Activated naive CD4-positive, alpha-beta T cell treated with anti-CD3 and anti-CD28 coated beads for 36 hours (primary cell): ENCODE measurements around the gene LRRC49. TPM values are rescaled to one million over a fixed set of nuclear protein-coding genes. Genes with fewer than 3 reads are reported as not detected.
A peak's percentile ranks its signal among the peaks of the same experiment; 100 is the strongest.

ENCODE experiments used
- CTCF ChIA-PET: fragments of 350-600 bp; sonication (Branson Sonifier 250); formaldehyde crosslinking; loops from one replicate; lab custom pipeline; 2021; ENCODE audit warnings: antibody characterized with exemption; lab: Charles Lee
- DNase-seq: peaks from one replicate; pipeline ENCODE4 v3.0.0-alpha.2; 2020
- H3K27ac Mint-ChIP-seq: one replicate; pipeline ENCODE4 v1.8.0; 2021; ENCODE audit warnings: mild to moderate bottlenecking, mixed read lengths
- H3K27me3 Mint-ChIP-seq: one replicate; pipeline ENCODE4 v1.8.0; 2021; ENCODE audit warnings: low read depth, mixed read lengths
- H3K36me3 Mint-ChIP-seq: one replicate; pipeline ENCODE4 v1.8.0; 2021; ENCODE audit warnings: low read depth, mixed read lengths
- H3K4me1 Mint-ChIP-seq: one replicate; pipeline ENCODE4 v1.8.0; 2021; ENCODE audit warnings: low read depth, mixed read lengths
- H3K4me3 Mint-ChIP-seq: one replicate; pipeline ENCODE4 v1.8.0; 2021; ENCODE audit warnings: mild to moderate bottlenecking, moderate library complexity, mixed read lengths
- H3K9me3 Mint-ChIP-seq: one replicate; pipeline ENCODE4 v1.8.0; 2021; ENCODE audit warnings: mixed read lengths
- intact Hi-C: fragments of 100-400 bp; cut with micrococcal nuclease; formaldehyde crosslinking; loops from one replicate; pipeline ENCODE4 v1.15.1; 2023
- total RNA-seq, 2 experiments: library from RNA; stranded (reverse); gene quantifications; one replicate each; pipeline ENCODE4 v1.2.3, GENCODE V29; 2021

The LRRC49 gene
- total RNA-seq, result not detected

DNA sequence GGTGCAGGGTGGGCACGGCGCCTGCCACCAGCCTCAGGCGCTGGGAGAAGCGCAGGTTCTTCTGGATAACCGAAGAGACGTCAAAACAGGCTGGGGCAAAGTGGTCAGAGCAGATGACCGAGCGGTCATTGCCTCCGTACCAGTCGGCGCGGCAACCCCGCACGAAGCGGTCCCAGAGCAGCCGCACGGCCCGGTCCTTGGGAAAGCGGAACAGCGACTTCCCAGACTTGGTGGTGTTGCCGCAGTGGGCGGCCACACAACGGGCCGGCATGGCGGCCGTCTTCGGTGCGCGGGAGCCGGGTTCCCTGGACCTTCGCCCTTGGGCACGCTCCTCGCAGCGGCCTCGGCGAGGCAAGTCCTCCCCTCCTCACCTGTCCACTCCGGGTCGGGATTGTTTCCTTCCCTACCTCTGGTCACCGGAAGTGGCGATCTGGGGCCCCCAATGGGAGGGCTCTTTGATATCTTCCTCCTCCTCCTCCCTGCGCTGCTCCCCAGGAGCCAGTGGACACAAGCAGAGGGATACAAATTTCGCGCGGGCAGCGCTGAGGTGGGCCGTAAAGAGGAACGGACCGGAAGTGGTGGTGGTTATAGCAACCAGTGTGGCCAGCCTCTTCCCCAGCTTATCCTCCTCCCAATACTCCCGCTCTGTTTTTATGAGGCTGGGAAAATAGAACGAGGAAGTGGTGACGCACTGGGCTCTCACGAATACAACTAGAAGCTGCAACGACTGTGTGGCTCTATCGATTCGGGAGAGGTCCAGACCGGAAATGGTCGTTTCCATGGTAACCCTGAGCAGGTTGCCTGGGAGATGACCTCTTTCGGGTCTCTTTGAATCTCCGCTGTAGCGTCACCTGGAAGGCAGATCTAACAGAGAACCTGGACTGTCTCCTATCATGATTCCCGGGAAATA lies at the start of gene LRRC49, which contains the start of gene THAP10:
LRRC49 (plus strand) TSS at position 825 of the 910 bp plus-strand sequence; CDS start at position 894, 69 bp downstream.
THAP10 (minus strand) TSS at position 432 of the 910 bp plus-strand sequence; CDS start at position 271, 161 bp downstream.
- H3K36me3 Mint-ChIP-seq, result no peaks in the 10 kb centered on the region
- peaks cover 10% of the 10 kb centered on the region for H3K4me1 Mint-ChIP-seq
- H3K27me3 Mint-ChIP-seq, result peaks cover 39% of the 10 kb centered on the region
- no peaks in the 10 kb centered on the region for H3K9me3 Mint-ChIP-seq
- H3K4me3 Mint-ChIP-seq, result peak within 1 kb of the TSS; percentile 82
- CTCF ChIA-PET, result interaction anchor here (1.0 kb wide), 1 partner anchor 35 kb away, joined by 3 read pairs; no protein-coding TSS in a partner anchor
- H3K27ac Mint-ChIP-seq, result peak within 1 kb of the TSS; percentile 13
- intact Hi-C loops, result no loop called here
- DNase-seq, result peak; percentile 69

- intact Hi-C loops, result no loop called here
- Mint-ChIP-seq H3K9me3 (no peaks in the 10 kb centered on the region), H3K4me3 (no peak overlapping the region), H3K36me3 (no peaks in the 10 kb centered on the region), H3K4me1 (no peaks in the 10 kb centered on the region), H3K27ac (no peak overlapping the region), H3K27me3 (peaks cover 24% of the 10 kb centered on the region)
- DNase-seq, result no peak
- CTCF ChIA-PET, result no interaction called here
Measured at GRCh38 chr15:70845602-70846360, 46.8 kb upstream of the LRRC49 start.

DNA sequence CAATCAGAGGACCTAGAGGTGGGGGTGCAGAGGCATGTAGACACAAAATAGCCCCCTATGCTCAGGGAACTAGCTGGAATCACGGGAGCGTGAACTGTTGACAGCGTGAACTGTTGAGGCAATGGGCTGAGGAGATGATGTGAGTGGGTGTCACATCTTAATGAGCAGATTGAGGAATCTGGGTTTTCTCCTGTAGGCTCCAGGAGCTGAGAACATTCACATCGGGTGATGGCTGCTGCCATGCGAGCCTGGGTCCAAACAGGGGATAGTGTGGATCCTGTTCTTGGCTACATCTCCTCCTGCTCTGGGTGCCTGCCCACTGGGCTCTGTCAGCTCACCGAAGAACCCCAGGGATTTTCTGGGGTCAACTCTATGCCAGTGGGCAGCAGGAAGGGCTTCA lies 40.7 kb upstream of the LRRC49 start:
- DNase-seq, result no peak
- Mint-ChIP-seq H3K27me3 (peaks cover 59% of the 10 kb centered on the region), H3K27ac (no peak overlapping the region), H3K4me3 (no peak overlapping the region), H3K9me3 (no peaks in the 10 kb centered on the region), H3K4me1 (peaks cover 5% of the 10 kb centered on the region), H3K36me3 (peaks cover 2% of the 10 kb centered on the region)
- CTCF ChIA-PET, result no interaction called here
- intact Hi-C loops, result no loop called here

DNA sequence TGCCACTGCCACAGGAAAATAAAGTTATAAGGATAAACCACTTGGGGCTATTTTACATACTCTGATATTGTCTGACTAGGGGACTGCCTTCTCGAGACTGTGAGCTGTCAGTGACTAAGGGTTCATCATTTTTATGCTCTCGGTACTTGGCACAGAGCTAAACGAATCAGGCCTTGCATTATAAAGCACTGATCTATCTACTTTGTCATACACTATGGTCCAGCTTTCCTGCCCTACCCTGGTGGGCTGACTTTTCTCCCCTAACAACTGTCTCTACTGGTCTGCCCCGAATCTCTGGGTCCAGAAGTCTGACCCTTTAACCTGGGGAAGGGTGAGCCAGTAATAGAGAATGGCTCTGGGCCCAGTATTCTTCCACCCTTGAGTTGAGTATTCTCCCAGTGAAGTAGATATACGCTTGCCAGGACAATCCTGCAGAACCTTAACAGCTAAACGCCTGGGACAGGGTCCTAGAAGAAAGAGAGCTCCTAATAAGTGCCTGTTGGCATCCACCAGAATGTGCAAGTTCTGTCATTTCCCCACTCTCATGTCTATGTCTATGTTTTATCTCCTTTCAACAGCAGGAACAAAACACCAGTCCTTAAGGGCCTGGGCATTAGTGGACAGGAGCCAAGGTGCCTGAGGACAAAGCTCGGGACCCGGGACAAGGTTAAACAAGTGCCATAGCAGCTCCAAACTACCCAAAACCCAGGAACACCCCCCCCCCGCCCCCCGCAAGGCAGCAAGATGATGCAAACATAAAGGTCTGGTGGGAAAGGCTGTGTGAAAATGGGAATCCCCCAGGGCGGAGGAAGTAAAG lies 39.9 kb upstream of the LRRC49 start:
- H3K27ac Mint-ChIP-seq, result no peak overlapping the region
- CTCF ChIA-PET, result no interaction called here

GRCh38 chr15:70853318-70853972 lies 39.2 kb upstream of the LRRC49 start:
- Mint-ChIP-seq H3K27me3 (peaks cover 52% of the 10 kb centered on the region), H3K36me3 (peaks cover 2% of the 10 kb centered on the region), H3K4me1 (peaks cover 5% of the 10 kb centered on the region), H3K4me3 (peak overlapping the region; percentile 49), H3K9me3 (no peaks in the 10 kb centered on the region), H3K27ac (no peak overlapping the region)
- intact Hi-C loops, result no loop called here
- CTCF ChIA-PET, result no interaction called here
- DNase-seq, result peak; percentile 14

More for the DNA sequence above, 39.9 kb upstream of the LRRC49 start:
- Mint-ChIP-seq H3K27me3 (peaks cover 57% of the 10 kb centered on the region), H3K36me3 (peaks cover 2% of the 10 kb centered on the region), H3K4me1 (peaks cover 5% of the 10 kb centered on the region), H3K9me3 (no peaks in the 10 kb centered on the region), H3K4me3 (peak overlapping the region; percentile 23)
- DNase-seq, result no peak
- intact Hi-C loops, result no loop called here

DNA sequence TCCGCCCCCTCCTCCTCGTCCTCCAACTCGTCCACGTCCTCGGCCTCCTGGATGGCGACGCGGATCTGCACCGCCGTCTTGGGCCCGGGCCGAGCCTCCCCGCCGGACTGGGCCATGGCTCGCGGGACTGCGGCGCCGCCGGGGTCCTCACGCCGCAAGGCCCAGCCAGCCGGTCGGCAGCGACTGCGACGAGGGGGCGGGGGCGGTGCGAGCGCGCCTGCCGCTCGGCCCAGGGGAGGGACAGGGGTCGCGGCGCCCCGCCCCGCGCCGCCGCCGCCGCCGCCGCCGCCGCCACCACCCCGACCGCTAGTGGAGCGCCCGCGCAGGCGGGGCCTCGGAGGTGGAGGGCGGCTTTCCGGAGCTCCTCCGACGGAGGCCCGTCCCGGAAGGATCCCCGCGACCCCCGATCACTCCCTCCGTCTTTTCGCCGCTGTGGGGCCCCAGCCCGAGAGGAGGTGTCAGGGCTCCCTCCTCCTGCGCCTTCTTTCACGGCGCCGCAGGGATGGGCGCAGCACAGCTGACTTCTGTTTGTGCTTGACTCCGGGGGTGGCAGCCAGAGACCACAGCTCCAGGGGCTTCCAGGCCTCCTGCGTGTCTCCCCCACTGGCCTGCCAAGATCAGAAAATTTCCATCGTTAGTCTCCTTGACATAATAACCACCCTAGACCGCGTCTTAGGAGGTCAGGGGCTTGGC lies 38.5 kb upstream of the LRRC49 start, which contains the start of gene LARP6:
LARP6 (minus strand) TSS at position 185 of the 693 bp plus-strand sequence; CDS start at position 116, 69 bp downstream.
- H3K27me3 Mint-ChIP-seq, result peaks cover 58% of the 10 kb centered on the region
- intact Hi-C loops, result no loop called here
- H3K4me3 Mint-ChIP-seq, result peak within 1 kb of the TSS; percentile 76
- H3K9me3 Mint-ChIP-seq, result no peaks in the 10 kb centered on the region
- CTCF ChIA-PET, result interaction anchor here (0.7 kb wide), 1 partner anchor 15 kb away, joined by 3 read pairs; no protein-coding TSS in a partner anchor
- H3K4me1 Mint-ChIP-seq, result peaks cover 5% of the 10 kb centered on the region
- H3K27ac Mint-ChIP-seq, result no peak within 1 kb of the TSS
- H3K36me3 Mint-ChIP-seq, result peaks cover 2% of the 10 kb centered on the region
- peak; percentile 8 for DNase-seq

DNA sequence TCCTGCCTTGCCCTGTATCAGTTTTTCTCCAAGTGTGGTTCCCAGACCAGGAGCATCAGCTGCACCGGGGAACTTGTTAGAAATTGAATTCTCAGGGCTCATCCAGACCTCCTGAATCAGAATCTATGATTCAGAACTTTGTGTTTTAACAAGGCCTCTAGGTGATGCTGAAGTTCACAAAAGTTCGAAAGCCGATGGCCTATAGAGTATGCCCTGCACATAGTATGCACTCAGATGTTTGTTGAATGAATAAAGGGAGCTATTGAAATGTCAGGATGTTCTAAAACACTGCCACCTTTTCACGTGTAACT lies 38.0 kb upstream of the LRRC49 start:
- peaks cover 5% of the 10 kb centered on the region for H3K4me1 Mint-ChIP-seq
- H3K27me3 Mint-ChIP-seq, result peaks cover 58% of the 10 kb centered on the region
- H3K9me3 Mint-ChIP-seq, result no peaks in the 10 kb centered on the region
- DNase-seq, result no peak
- CTCF ChIA-PET, result interaction anchor here (0.7 kb wide), 1 partner anchor 15 kb away, joined by 3 read pairs; no protein-coding TSS in a partner anchor
- peak overlapping the region; percentile 76 for H3K4me3 Mint-ChIP-seq
- H3K36me3 Mint-ChIP-seq, result peaks cover 2% of the 10 kb centered on the region
- intact Hi-C loops, result no loop called here
- H3K27ac Mint-ChIP-seq, result no peak overlapping the region

DNA sequence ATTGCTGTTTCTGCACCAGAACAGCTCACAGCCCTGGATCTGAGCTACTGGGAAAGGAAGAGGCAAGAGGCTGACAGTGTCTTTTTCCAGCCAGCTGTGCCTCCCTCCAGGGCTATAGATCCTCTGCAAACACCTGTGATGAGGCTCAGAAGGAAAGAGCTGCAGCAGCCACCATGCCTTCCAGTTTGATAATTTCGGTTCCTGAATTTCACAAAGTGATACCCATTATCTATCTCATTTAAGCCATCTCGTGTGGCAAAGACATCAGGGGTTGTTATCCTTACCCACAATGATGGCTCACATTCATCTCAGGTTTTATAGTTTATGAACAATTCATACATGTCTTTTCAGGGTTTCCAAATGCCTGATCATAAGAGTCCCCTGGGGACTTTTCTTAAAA lies 36.9 kb upstream of the LRRC49 start:
- H3K27me3 Mint-ChIP-seq, result peaks cover 51% of the 10 kb centered on the region

DNA sequence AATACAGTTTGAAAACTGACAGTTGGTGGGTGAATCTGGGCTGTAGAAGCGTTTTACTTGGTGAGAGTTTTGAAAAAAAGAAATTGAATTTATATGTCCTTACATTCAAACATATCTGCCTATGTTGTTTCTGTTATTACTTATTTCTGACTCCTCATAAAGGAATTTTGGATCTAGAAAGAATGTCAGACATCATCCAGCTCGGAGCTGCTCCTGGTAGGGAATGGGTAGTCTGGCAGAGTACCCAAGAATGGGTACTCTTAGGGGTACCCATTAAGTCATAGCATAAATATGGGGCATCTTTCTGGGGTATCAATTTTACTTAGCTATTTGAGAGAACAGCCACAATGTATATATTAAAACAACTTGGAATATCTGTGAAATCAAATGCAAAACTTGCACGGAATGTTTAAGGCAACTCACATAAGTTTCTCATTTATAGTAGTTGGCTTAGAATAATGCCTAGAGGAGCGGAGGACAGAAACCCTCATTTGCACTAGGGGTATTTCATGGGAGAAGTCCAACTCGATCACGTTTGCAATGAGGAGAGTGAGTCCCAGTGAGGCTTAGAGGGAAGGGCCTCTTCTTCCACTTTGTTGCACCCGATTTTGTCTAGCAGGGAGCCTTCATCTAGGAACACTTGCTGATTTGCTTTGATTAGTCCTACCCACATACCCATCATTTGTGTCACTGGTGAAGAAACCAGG lies 36.3 kb upstream of the LRRC49 start:
- CTCF ChIA-PET, result interaction anchor here (1.4 kb wide), 1 partner anchor 36 kb away, joined by 3 read pairs; the partner anchor contains the start of gene THAP10
- Mint-ChIP-seq H3K4me1 (peaks cover 5% of the 10 kb centered on the region), H3K36me3 (peaks cover 2% of the 10 kb centered on the region), H3K4me3 (no peak overlapping the region), H3K27me3 (peaks cover 48% of the 10 kb centered on the region), H3K9me3 (no peaks in the 10 kb centered on the region), H3K27ac (no peak overlapping the region)
- intact Hi-C loops, result no loop called here
- DNase-seq, result no peak

More for the DNA sequence above, 36.9 kb upstream of the LRRC49 start:
- H3K4me3 Mint-ChIP-seq, result no peak overlapping the region
- no peak overlapping the region for H3K27ac Mint-ChIP-seq
- no peak for DNase-seq
- H3K9me3 Mint-ChIP-seq, result no peaks in the 10 kb centered on the region
- intact Hi-C loops, result no loop called here
- CTCF ChIA-PET, result no interaction called here
- H3K4me1 Mint-ChIP-seq, result peaks cover 5% of the 10 kb centered on the region
- H3K36me3 Mint-ChIP-seq, result peaks cover 2% of the 10 kb centered on the region

- Mint-ChIP-seq H3K4me1 (peaks cover 5% of the 10 kb centered on the region), H3K4me3 (no peak overlapping the region), H3K27me3 (peaks cover 41% of the 10 kb centered on the region), H3K27ac (no peak overlapping the region), H3K9me3 (no peaks in the 10 kb centered on the region), H3K36me3 (peaks cover 2% of the 10 kb centered on the region)
- CTCF ChIA-PET, result interaction anchor here (1.4 kb wide), 1 partner anchor 35 kb away, joined by 3 read pairs; the partner anchor contains the start of gene THAP10
- DNase-seq, result no peak
- intact Hi-C loops, result no loop called here
Measured at GRCh38 chr15:70856884-70857561, 35.6 kb upstream of the LRRC49 start.
